Measurements from ENCODE around the gene GALR1. TPM values are rescaled to one million over a fixed set of nuclear protein-coding genes. Genes with fewer than 3 reads are reported as not detected.
"Not testable (repeated sequence)": the region's sequence is repeated elsewhere in the genome, so short reads cannot be mapped to it uniquely, and the experiment has no call there.

Gene GALR1
- polyA plus RNA-seq, 4 donors, result 0.06 to 0.10 (median 0.08) TPM

DNA sequence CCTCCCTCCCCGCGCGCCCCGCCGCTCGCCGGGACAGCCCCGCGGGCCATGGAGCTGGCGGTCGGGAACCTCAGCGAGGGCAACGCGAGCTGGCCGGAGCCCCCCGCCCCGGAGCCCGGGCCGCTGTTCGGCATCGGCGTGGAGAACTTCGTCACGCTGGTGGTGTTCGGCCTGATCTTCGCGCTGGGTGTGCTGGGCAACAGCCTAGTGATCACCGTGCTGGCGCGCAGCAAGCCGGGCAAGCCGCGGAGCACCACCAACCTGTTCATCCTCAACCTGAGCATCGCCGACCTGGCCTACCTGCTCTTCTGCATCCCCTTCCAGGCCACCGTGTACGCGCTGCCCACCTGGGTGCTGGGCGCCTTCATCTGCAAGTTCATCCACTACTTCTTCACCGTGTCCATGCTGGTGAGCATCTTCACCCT lies 865 bp downstream of the GALR1 start:
- no peak for DNase-seq (ENCODE audit: low read depth in 4 of 4, low spot score in 3 of 4)

- DNase-seq (ENCODE audit: low read depth in 4 of 4, low spot score in 3 of 4), result no peak
Observed at GRCh38 chr18:77250926-77251729, 1.5 kb downstream of the GALR1 start.

GRCh38 chr18:77251730-77252050 lies 2.0 kb downstream of the GALR1 start:
- no peak for DNase-seq (ENCODE audit: low read depth in 4 of 4, low spot score in 3 of 4)

DNA sequence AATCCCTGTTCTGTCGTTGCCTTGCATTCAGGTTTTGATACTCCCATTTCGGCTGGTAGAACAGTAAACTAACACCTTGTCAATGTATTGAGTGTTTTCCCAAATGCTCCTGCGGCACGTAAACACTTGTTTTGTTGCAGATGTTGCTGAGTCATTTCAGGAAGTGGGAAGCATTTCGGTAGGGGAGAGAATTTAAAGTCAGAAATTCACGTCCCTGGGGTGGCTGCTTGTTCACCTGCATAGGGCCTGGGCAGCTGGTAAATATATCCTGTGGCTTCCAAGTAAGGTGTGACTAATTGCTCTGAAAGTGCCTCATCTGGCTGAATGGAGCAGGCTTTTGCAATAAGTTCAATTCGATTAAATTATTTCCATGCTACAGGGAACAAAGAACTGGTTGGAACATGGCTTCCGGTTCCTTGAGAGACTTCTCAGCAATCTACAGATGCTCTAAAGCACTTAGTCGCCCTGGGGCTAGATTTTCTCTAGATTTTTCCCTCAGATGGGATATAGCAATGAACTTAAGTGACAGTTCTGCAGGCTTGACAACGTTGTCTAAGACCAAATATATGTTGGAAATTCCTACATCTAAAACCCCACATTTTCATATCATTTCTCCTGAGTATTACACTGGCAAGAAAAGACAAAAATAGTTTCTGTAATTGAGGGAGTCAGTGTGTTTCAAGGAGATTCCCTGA lies 5.2 kb downstream of the GALR1 start:
- no peak for DNase-seq (ENCODE audit: low read depth in 4 of 4, low spot score in 3 of 4)

- no peak for DNase-seq (ENCODE audit: low read depth in 4 of 4, low spot score in 3 of 4)
Observed at GRCh38 chr18:77255426-77256105, 5.9 kb downstream of the GALR1 start.

DNA sequence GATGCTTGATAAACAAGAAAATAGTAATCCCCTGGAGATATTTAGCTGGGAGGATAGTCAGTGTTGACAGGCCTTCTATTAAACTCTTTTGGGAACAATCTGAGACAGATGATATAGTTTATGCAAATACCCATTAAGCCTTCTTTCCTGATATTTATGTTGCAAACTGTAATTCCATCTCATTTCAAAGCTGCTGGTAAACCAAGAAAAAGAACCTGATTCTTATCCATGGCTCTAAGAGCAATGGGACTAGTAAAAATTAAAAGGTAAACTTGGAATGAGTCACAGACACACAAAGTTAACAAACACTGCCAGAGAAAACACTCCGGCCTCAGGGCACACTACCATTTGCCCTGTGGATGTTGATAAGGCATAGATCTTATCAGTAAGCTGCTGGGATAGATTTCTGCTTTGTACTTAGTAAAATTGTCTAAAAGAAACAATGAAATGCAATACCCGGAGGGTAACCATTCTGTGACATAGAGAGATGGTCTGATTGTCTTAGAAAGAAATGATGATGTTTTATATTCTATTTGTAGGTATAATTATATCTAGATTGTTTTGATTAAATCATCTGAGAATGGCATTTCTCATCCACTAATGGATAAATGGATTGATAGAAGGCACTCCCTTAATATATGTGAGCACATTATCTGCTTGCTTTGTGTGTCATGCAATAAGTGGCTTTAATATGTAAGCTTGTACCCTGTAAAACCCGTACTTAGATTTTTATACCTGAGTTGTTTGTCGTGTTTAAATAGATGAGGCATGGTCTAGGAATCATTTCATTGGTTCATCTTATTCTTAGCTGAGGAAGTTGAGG lies 13.2 kb downstream of the GALR1 start:
- DNase-seq (ENCODE audit: low read depth in 4 of 4, low spot score in 3 of 4), result no peak

- no peak for DNase-seq (ENCODE audit: low read depth in 4 of 4, low spot score in 3 of 4)
Observed at GRCh38 chr18:77263466-77263763, 13.8 kb downstream of the GALR1 start.

GRCh38 chr18:77267969-77268368 lies 18.3 kb downstream of the GALR1 start:
- DNase-seq (ENCODE audit: low read depth in 4 of 4, low spot score in 3 of 4), result no peak

DNA sequence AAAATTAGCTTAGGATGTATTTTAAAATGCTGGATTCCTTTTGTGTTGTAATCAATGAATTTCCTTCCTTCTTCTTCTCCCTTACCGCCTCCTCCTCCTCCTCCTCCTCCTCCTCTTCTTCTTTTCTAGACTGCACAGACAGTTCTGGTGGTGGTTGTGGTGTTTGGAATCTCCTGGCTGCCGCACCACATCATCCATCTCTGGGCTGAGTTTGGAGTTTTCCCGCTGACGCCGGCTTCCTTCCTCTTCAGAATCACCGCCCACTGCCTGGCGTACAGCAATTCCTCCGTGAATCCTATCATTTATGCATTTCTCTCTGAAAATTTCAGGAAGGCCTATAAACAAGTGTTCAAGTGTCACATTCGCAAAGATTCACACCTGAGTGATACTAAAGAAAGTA lies 18.8 kb downstream of the GALR1 start:
- no peak for DNase-seq (ENCODE audit: low read depth in 4 of 4, low spot score in 3 of 4)

- DNase-seq (ENCODE audit: low read depth in 4 of 4, low spot score in 3 of 4), result no peak
Observed at GRCh38 chr18:77271576-77272481, 22.2 kb downstream of the GALR1 start.

DNA sequence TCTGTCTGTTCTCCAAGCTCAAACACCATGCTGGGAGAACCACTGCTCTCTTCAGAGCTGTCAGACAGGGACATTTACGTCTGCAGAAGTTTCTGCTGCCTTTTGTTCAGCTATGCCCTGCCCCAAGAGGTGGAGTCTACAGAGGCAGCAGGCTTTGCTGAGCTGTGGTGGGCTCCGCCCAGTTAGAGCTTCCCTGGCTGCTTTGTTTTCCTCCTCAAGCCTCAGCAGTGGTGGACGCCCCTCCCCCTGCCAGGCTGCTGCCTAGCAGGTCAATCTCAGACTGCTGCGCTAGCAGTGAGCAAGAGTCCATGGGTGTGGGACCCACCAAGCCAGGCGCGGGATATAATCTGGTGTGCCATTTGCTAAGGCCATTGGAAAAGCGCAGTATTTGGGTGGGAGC lies 41.2 kb downstream of the GALR1 start:
- not testable (repeated sequence) for DNase-seq (ENCODE audit: low read depth in 4 of 4, low spot score in 3 of 4)

- DNase-seq (ENCODE audit: low read depth in 4 of 4, low spot score in 3 of 4), result no peak
Observed at GRCh38 chr18:77298172-77298571, 48.5 kb downstream of the GALR1 start.

DNA sequence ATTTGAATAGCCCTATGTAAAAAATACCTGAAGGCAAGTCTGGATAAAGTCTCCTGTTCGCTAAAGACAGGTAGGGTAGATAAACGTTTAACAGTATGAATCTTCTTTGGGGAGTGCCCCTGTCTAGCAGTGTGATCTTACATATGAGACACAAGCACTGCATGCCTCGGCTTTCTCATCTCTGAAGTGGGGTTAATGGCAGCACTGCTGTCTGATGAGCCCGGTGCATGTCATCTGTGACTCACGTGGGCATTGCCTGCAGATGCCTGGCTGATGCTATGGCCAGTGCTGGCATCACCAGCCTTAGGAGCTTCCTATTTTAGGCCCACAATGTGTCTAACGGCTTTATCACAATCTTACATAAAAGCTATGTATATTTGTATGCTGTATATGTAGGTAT lies 50.1 kb downstream of the GALR1 start:
- DNase-seq (ENCODE audit: low read depth in 4 of 4, low spot score in 3 of 4), result no peak

- no peak for DNase-seq (ENCODE audit: low read depth in 4 of 4, low spot score in 3 of 4)
Observed at GRCh38 chr18:77300579-77300978, 50.9 kb downstream of the GALR1 start.

DNA sequence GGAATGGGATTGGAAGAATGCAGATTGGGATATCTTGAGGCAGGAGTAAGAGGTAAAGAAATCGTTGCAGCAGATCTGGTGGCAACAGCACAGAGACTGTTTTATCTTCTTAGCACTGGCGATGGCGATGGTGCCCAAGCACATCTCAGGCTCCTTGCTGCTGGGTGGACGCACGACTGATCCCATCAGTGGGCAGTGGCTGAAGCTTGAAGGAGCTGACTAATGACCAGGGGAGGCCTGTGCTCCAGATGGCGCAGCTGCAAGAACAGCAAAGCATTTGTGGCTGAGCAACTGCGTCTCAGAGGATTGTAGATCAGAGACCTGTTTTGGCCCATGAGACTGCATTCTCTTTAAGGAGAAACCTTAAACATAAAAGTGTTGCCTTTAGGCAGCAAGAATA lies 54.6 kb downstream of the GALR1 start:
- no peak for DNase-seq (ENCODE audit: low read depth in 4 of 4, low spot score in 3 of 4)

DNA sequence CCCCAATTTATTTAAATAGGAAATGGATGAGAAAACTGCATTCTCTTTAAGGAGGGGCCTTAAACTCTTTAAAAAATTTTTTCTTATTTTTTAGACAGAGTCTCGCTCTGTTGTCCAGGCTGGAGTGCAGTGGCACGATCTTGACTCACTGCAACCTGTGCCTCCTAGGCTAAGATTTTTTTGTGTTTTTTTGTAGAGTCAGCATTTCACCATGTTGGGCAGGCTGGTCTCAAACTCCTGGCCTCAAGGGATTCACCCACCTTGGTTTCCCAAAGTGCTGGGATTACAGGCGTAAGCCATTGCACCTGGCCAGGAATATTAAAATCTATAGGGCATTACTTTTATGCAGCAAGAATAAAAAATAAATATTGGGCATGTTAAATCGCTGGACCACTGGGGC lies 56.0 kb downstream of the GALR1 start:
- no peak for DNase-seq (ENCODE audit: low read depth in 4 of 4, low spot score in 3 of 4)

GRCh38 chr18:77308216-77308615 lies 58.6 kb downstream of the GALR1 start:
- DNase-seq (ENCODE audit: low read depth in 4 of 4, low spot score in 3 of 4), result no peak

DNA sequence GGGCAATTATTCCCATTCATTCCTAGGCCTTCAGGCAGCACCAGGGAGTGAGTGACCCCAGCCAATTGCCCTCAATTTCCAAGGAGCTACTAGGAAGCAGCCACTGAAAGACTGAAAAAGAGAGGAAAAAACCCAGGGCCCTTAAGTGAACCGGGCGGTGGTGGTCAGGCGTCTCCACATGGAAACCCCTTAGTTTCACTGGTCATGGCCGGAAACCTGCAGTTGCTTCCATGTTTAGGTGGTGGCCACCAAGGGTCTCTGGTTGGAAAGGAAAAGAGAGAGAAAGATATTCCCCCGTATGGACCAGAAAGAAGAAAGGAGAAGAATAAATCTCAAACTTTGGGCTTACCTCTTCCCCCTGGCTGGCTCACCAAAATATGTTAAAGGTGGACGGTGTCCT lies 64.9 kb downstream of the GALR1 start:
- no peak for DNase-seq (ENCODE audit: low read depth in 4 of 4, low spot score in 3 of 4)

GRCh38 chr18:77314952-77315351 lies 65.3 kb downstream of the GALR1 start:
- DNase-seq (ENCODE audit: low read depth in 4 of 4, low spot score in 3 of 4), result no peak

DNA sequence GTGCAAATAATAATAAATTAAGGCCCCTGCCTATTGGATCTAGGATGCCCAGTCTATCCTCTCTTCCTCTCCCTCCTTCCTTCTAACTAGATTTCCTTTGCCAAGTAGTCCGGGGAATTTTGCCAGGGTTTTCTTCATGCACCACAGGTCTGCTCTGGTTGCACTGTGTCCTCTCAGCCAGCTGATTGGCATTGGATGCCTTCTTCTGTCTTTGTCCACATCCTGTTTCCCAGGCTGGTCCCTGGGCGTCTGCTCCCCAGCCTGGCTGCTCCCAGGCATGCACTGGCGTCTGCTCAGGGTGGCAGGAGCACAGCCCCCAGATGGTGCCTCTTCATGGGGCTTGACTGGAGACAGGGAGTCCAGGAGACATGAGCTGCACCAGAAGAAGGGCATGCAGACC lies 66.4 kb downstream of the GALR1 start:
- DNase-seq (ENCODE audit: low read depth in 4 of 4, low spot score in 3 of 4), result no peak

All from right renal pelvis (tissue), 4 donors.